Bladder microvascular endothelial cell (primary cell): Measurements from ENCODE around the gene TMEM254. TPM values are rescaled to one million over a fixed set of nuclear protein-coding genes. Genes with fewer than 3 reads are reported as not detected.

Source experiments
- total RNA-seq: library from RNA; depleted of rRNA; stranded (reverse); fragments of >200 nt; gene quantifications from 2 replicates; pipeline ENCODE4 v1.2.3, GENCODE V29; 2014

TMEM254 gene
- total RNA-seq, result 2.8 and 6.2 TPM in 2 replicates

GRCh38 chr10:80078448-80079311 lies at the start of gene TMEM254:
TSS of gene TMEM254 (plus strand) at chr10:80078665. CDS start at chr10:80078700, 35 bp downstream.

GRCh38 chr10:80132299-80133139 lies 54.1 kb downstream of the TMEM254 start, which contains the start of gene PLAC9:
TSS of gene PLAC9 (plus strand) at chr10:80132730. CDS start at chr10:80132763, 33 bp downstream.

Other genes starting within 250 kb of the TMEM254 start
- gene SFTPD, start 129.6 kb upstream of the TMEM254 start, total RNA-seq, result not detected in 2 replicates
- gene PLAC9, start 54.1 kb downstream of the TMEM254 start, total RNA-seq, result 0.19 and 0.32 TPM in 2 replicates
- gene ANXA11, start 126.9 kb downstream of the TMEM254 start, total RNA-seq, result 28.6 and 35.9 TPM in 2 replicates
- gene MAT1A, start 211.0 kb downstream of the TMEM254 start, total RNA-seq, result not detected in 2 replicates